GM18867 (cell line): ENCODE measurements around the gene ITPRIPL2.

Source experiments
- ATAC-seq: cut with Tn5 transposase; IDR thresholded peaks from one replicate; pipeline ENCODE4 v1.9.1; 2021; ENCODE audit warnings: mild to moderate bottlenecking, moderate library complexity; ENCODE audit not compliant: unreplicated experiment

ITPRIPL2 gene

GRCh38 chr16:19113577-19114358 is at the start of gene ITPRIPL2:
ITPRIPL2 (plus strand) TSS chr16:19113964; CDS start chr16:19114462, 498 bp downstream.
- ATAC-seq: no peak

DNA sequence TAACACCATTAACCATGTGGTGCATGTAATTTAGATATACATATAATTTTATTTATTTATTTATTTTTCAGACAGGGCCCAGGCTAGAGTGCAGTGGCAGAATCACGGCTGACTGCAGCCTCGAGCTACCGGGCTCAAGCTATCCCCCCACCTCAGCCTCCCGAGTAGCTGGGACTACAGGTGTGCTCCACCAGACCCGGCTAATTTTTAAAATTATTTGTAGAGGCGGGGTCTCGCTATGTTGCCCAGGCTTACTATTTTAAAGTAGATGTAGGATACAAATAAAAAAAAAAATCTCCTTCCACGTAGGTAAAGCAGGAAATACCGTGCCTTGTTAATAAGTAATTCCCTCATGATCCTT is 46.8 kb upstream of the ITPRIPL2 start:
- no peak for ATAC-seq

GRCh38 chr16:19067349-19068236 is 46.2 kb upstream of the ITPRIPL2 start, which contains the start of gene COQ7:
COQ7 (plus strand) TSS chr16:19067614; CDS start chr16:19067665, 51 bp downstream.
- ATAC-seq: peak; percentile 92

GRCh38 chr16:19068237-19068815 is 45.4 kb upstream of the ITPRIPL2 start:
- ATAC-seq: no peak

DNA sequence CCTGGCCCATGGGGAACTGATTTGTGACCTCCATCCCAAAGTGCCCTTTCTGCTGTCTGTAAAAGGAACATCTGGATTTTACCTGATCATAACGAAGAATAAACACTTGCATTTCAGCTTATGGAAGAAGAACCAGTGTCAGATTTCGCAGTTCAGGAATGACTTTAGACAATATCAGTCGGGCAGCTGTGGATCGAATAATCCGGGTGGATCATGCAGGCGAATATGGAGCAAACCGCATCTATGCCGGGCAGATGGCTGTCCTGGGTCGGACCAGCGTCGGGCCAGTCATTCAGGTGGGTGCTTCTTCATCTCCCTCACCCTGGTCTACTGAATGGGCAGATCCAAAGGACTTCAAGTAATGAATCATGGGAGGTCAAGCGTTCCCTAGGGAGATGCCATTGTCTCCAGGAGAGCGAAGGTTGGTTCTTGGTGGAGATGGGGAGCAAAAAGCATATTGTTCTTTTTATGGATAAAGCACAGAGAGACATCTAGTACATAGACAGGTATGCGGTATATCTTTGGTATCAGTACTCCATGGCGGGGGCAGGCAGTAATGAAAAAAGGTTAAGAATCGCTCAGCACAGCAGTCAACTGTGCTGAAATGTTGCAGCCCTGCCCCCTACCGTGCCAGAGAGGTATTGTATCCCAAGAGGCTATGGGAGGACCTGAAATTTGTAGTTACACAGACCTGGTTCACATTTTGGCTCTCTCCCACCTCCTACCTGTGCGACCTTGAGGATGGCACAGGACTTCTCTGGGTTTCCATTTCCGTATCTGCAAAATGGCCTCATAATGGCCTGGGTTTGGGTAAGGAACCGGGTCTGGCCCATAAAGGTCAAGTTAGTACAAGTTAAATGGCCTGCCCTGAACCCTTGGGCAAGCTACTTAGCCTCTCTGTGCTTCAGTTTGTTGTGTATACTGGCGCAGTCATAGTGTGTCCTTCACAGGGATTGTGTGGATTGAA is 41.7 kb upstream of the ITPRIPL2 start:
- ATAC-seq: no peak

GRCh38 chr16:19073344-19073743 is 40.4 kb upstream of the ITPRIPL2 start:
- no peak for ATAC-seq

- no peak for ATAC-seq
Measured at GRCh38 chr16:19073863-19074262, 39.9 kb upstream of the ITPRIPL2 start.

- no peak for ATAC-seq
Measured at GRCh38 chr16:19075511-19075910, 38.3 kb upstream of the ITPRIPL2 start.

DNA sequence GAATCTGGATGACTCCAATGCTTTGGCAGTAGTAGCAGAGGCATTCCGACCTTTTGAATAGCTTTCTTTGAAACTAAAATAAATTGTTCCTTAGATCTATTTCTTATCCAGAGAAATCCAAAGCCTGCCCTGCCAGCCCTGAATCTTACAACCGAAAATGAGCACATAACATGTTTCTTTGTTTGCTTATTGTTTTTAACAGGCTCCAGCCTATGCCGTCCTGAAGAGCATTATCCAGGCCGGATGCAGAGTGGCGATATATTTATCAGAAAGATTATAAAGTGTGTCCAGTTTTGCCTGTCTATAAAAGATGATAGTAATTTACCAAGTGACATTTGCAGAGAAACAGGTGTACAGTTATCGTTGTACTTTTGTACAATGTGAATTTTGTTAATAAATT is 35.9 kb upstream of the ITPRIPL2 start:
- no peak for ATAC-seq

DNA sequence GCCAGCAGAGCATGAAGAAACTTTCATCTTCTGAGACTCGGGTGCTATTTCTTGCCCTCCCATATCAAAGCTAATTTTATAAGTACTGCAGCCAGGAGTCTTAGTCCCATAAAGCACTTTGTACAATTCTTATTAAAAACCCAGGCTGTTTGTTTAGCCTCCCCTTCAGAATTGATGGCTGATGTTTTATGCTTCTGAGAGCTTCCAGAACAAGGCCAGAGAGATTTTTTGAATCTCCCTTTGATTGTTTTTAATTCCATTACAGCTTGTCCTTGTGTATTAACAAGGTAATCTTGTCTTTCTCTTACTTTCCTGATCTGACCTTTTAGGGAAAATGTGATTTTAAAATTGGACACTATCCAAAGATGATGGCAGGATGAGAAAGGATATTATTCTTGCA is 30.1 kb upstream of the ITPRIPL2 start:
- no peak for ATAC-seq

- no peak for ATAC-seq
Measured at GRCh38 chr16:19084139-19084538, 29.6 kb upstream of the ITPRIPL2 start.

- ATAC-seq: no peak
Measured at GRCh38 chr16:19084879-19085278, 28.9 kb upstream of the ITPRIPL2 start.

GRCh38 chr16:19085679-19086200 is 28.0 kb upstream of the ITPRIPL2 start:
- no peak for ATAC-seq

- ATAC-seq: peak; percentile 73
Measured at GRCh38 chr16:19086322-19087199, 27.2 kb upstream of the ITPRIPL2 start.

GRCh38 chr16:19088341-19088916 is 25.3 kb upstream of the ITPRIPL2 start:
- ATAC-seq: no peak

- no peak for ATAC-seq
Measured at GRCh38 chr16:19089410-19089955, 24.3 kb upstream of the ITPRIPL2 start.

DNA sequence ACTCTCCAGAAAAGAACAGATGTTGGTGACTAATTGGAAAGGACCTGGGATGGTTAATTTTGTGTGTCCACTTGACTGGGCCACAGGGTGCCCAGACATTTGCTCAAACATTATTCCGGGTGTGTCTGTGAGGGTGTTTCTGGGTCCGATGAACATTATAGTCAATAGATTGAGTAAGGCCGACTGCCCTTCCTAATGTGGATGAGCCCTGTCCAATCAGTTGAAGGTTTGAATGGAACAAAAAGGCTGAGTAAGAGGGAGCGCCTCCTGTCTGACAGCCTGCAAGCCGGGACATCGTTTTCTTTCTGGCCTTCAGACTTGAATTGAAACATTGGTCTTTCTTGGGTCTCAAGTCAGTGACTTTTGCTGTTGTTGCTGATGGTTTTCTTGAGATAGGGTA is 22.8 kb upstream of the ITPRIPL2 start:
- no peak for ATAC-seq

GRCh38 chr16:19092653-19093410 is 20.9 kb upstream of the ITPRIPL2 start:
- no peak for ATAC-seq
